Activated CD4-positive, alpha-beta T cell treated with anti-CD3 and anti-CD28 coated beads, Interleukin-2, amount 50 U/mL, for 48 hours (primary cell): Measurements from ENCODE around the gene HOTAIR.

Experiments used
- DNase-seq, 2 experiments: peaks; one replicate each; pipeline ENCODE4 v3.0.0-alpha.2; 2020

HOTAIR gene

GRCh38 chr12:54010972-54011664 is 36.4 kb upstream of the HOTAIR start:
- no peak for DNase-seq

GRCh38 chr12:54010053-54010971 is 35.6 kb upstream of the HOTAIR start:
- DNase-seq: no peak

- DNase-seq: no peak
Measured at GRCh38 chr12:54009171-54010052, 34.7 kb upstream of the HOTAIR start.

- no peak for DNase-seq
Measured at GRCh38 chr12:54008260-54008552, 33.5 kb upstream of the HOTAIR start.

GRCh38 chr12:54007538-54008259 is 32.9 kb upstream of the HOTAIR start:
- DNase-seq: no peak

GRCh38 chr12:54006559-54007220 is 31.9 kb upstream of the HOTAIR start:
- DNase-seq: no peak

- peak; percentile 90 to 91 for DNase-seq
Measured at GRCh38 chr12:54005853-54006558, 31.3 kb upstream of the HOTAIR start.

GRCh38 chr12:54005531-54005852 is 30.7 kb upstream of the HOTAIR start:
- DNase-seq: no peak

- no peak for DNase-seq
Measured at GRCh38 chr12:54004841-54005530, 30.2 kb upstream of the HOTAIR start.

GRCh38 chr12:54004063-54004840 is 29.5 kb upstream of the HOTAIR start:
- DNase-seq: no peak

GRCh38 chr12:54003625-54004024 is 28.9 kb upstream of the HOTAIR start:
- DNase-seq: no peak

GRCh38 chr12:54002915-54003389 is 28.2 kb upstream of the HOTAIR start:
- no peak for DNase-seq

GRCh38 chr12:54002278-54002914 is 27.6 kb upstream of the HOTAIR start:
- no peak for DNase-seq

- DNase-seq: no peak
Measured at GRCh38 chr12:54001283-54002187, 26.8 kb upstream of the HOTAIR start.

- no peak for DNase-seq
Measured at GRCh38 chr12:54000116-54001114, 25.7 kb upstream of the HOTAIR start, which contains the start of gene HOXC9. Gene HOXC9 (plus strand): TSS chr12:54000161. CDS start chr12:54000189, 28 bp downstream.

- peak in 1 of 2 experiments; percentile 47 for DNase-seq
Measured at GRCh38 chr12:53999559-54000115, 24.9 kb upstream of the HOTAIR start.

- no peak for DNase-seq
Measured at GRCh38 chr12:53998900-53999236, 24.1 kb upstream of the HOTAIR start.
